ENCODE results near the gene TSPO2. TPM values are rescaled to one million over a fixed set of nuclear protein-coding genes. Genes with fewer than 3 reads are reported as not detected.
A peak's percentile ranks its signal among the peaks of the same experiment; 100 is the strongest.

The TSPO2 gene
- total RNA-seq, 1 donor from 2014 or later = not detected

- DNase-seq = no peak
- ATAC-seq (ENCODE audit: poor library complexity) = no peak
- intact Hi-C loops (cut with DNase I) = no loop called here
Observed at GRCh38 chr6:41022294-41022693, 20.0 kb upstream of the TSPO2 start.

DNA sequence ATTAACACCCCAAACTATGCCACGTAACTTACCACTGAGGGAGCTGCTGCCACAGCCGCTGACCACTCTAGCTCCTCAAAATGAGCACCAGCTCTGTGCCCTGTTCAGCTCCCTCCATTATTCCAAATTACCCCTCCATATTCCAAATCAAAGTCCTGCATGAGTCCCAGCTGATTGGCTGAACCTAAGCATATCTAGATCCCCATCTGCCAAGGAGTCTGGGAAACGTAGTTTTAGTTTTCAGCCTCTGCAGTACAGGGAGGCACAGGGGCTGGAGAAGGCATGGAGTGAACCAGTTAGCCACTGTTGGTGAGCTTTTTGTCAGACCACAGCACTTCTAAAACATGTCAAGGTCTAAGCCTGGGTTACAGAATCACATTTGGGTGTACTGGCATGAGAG is 19.2 kb upstream of the TSPO2 start:
- DNase-seq (no peak), ATAC-seq (ENCODE audit: poor library complexity) (no peak)
- intact Hi-C loops (cut with DNase I) = no loop called here

DNA sequence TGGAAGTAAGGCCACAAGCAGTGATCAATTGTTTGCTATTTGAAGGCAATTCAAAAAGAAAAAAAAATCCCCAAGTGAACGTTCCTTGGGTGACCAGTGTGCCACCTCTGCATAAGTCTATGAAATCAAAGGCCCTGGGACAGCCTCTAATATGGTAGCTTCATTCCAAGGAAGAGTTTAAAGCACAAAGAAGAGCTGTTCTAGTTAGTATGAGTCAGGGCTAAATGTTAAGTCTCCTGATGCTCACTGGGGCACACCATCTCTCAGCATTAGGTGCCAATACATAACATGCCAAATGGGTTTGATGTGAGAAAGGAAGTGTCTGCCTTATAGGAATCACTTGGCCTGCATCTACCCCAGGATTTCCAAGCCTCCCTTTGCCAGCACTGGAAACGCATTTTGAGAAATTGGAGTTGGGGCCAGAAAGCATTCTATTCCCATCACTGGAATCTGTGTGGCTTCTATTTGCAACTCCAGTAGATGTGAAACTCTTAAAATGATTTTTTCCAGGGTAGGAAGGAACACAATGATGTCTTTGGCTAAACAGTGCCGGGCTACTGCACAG is 16.2 kb upstream of the TSPO2 start:
- DNase-seq (no peak), ATAC-seq (ENCODE audit: poor library complexity) (no peak)
- intact Hi-C loops (cut with DNase I) = loop anchor here (5.0 kb wide), 2 partner anchors 41 to 129 kb away; no protein-coding TSS in a partner anchor

GRCh38 chr6:41027241-41027640 is 15.0 kb upstream of the TSPO2 start:
- ATAC-seq (ENCODE audit: poor library complexity) = no peak
- intact Hi-C loops (cut with DNase I) = loop anchor here (5.0 kb wide), 2 partner anchors 40 to 130 kb away; no protein-coding TSS in a partner anchor
- DNase-seq = no peak

DNA sequence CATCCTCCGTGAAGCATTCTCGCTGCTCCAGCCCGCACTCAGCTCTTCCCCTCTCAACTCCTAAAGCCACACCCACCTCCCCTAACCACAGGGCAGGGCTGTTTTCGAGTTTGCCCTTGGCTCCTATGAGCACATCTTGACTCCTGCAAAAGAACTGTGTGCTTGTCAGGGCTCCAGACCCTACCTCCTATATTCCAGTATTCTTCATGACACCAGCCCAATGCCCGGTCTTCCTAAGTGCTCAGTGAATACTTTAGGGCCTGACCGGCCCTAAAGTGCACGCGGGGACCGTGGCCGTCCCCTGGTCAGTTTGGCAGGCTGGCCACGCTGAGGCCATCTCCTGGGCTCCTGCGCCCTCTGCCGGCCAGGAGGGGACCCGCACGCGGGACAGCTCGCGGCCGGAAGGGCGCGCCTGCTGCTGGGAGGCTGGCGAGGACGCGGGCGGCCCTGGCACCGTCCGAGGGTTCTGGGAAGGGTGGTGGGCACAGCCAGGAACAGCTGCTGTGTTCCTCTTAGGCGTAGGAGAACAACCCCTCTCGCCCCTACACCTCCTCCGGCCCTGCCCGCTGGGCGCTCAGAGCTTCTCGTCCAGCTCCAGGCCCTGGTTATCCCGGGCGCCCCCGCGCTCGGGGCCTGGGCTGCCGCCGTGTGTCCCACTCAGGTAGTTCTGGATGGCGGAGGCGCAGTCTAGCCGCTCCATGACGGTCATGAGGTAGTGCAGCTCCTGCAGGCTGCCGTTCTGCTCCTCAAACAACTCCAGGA is 14.3 kb upstream of the TSPO2 start:
- peak; percentile 98 for ATAC-seq (ENCODE audit: poor library complexity)
- DNase-seq = peak; percentile 94
- intact Hi-C loops (cut with DNase I) = loop anchor here (5.0 kb wide), 2 partner anchors 39 to 131 kb away; no protein-coding TSS in a partner anchor

DNA sequence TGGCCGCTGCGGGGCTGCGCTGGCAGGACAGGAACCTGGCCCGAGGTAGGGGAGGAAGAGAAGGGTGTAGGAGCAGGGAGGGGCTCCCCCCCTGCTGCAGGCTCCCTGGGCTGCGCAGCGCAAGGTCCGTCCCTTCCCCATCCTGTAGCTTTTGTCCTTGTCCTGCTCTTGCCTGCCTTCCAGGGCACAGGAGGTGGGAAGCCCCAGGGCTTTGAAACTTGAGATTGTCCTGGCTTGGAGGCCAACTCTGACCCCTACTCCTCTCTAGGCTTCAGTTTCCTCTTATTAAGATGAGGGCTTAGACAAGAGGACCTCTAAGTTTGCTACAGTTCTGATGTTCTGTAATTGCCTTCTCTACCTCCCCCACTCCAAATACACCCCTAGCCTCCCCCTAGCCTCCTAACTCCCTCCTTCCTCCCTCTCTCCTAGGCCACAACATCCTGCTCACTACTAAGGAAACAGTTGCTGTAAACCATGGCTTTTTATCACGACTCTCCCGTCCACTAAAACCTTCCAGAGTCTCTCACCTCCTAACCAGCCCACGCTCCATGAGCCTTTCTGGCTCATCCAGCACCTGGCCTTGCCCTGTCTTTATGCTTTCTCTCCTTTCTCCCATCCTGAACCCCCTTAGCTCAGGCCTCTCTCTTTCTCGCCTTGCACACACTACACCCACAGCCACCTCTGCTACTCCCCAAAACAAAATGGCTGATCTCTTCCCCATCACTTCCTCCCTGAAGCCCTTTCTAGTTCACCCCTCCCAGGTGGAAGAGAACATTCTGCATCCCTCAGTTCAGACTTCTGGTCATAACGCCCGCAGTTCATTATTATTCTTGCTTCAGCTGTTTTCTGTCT is 13.5 kb upstream of the TSPO2 start:
- intact Hi-C loops (cut with DNase I) = loop anchor here (5.0 kb wide), 2 partner anchors 39 to 131 kb away; no protein-coding TSS in a partner anchor
- no peak for DNase-seq
- ATAC-seq (ENCODE audit: poor library complexity) = peak; percentile 70

GRCh38 chr6:41032830-41033229 is 9.4 kb upstream of the TSPO2 start:
- no peak for DNase-seq
- intact Hi-C loops (cut with DNase I) = no loop called here
- ATAC-seq (ENCODE audit: poor library complexity) = no peak

GRCh38 chr6:41033776-41034175 is 8.5 kb upstream of the TSPO2 start:
- ATAC-seq (ENCODE audit: poor library complexity) (no peak), DNase-seq (no peak)
- intact Hi-C loops (cut with DNase I) = no loop called here

DNA sequence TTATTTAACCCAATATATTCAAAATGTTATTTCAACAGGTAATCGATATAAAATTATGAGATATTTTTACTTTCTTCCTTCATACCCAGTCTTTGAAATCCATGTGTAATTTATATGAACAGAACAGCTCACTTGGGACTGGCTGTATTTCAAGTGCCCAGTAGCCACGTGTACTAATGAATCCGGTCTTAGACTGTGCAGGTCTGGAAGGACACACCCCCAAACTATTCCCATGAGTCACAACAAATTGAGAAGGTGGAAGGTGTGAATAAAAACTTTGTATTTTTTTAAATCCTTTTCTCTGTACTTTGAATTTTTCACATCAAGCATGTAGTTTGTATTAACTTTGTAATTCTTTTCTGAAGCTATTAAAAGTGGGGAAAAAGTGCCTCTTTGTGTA is 6.1 kb upstream of the TSPO2 start:
- ATAC-seq (ENCODE audit: poor library complexity) = no peak
- DNase-seq = no peak
- intact Hi-C loops (cut with DNase I) = no loop called here

GRCh38 chr6:41036601-41037000 is 5.7 kb upstream of the TSPO2 start:
- intact Hi-C loops (cut with DNase I) = no loop called here
- no peak for DNase-seq
- ATAC-seq (ENCODE audit: poor library complexity) = no peak

DNA sequence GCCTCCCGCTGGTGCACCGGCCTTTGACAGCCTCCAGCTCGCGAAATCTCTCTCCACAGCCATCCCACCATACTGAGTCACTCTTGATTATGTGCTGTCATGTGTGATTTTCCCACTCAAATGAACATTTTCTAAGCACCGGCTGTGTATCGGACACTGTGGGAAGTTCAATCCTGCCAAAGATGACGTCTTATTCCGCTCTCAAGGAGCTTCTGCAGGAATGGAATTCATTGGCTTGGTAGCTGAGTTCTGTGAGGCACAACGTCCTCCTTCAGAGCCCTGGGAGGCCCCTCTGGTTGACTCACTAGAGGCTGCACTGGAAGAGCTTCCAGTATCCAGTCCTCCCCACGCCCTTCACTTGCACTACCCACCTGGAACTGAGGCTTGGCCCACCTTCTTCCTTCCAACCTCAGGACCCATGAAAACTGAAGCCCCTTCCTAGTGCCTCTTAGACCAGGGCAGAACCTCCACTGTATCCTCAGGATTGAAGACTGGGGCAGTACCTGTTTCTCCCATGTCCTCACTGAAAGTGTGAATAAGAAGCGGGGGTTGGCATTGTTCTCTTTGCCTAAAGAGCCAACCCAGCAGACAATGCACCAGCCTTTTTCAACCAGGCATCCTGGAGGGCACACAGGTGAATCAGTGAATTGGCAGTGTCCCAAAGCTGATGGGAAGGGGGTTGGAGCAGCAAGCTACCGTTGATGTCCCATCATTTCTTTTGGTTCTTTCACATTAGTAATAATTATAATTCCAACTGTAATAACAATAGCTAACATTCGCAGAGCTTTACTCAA is 5.0 kb upstream of the TSPO2 start:
- intact Hi-C loops (cut with DNase I) = no loop called here
- no peak for DNase-seq
- ATAC-seq (ENCODE audit: poor library complexity) = no peak

DNA sequence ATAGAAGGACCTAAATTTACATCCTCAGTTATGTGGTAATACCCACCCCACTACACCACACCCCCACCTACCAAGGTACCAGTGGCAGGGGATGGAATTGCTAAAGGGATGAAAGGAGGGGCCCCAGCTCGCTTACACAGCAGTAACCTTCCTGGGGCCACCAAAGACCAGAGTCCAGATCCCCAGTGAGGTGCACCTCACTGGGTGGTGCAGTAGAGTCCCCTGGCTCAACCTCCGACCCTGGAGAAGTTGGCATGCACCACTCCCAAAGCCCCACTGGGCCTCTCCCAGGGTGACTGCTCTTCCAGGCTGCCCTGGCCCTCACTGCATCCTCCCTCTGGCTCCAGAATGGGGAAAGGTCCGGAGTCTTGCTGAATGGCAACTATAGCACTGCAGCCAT is 4.1 kb upstream of the TSPO2 start:
- intact Hi-C loops (cut with DNase I) = no loop called here
- ATAC-seq (ENCODE audit: poor library complexity) (no peak), DNase-seq (no peak)

GRCh38 chr6:41039060-41039998 is 2.9 kb upstream of the TSPO2 start, which contains the start of gene UNC5CL:
UNC5CL (minus strand) TSS chr6:41039221; CDS start chr6:41035074, 4,147 bp downstream.
- ATAC-seq (ENCODE audit: poor library complexity) = peak; percentile 73
- DNase-seq = peak; percentile 47
- intact Hi-C loops (cut with DNase I) = no loop called here

GRCh38 chr6:41040101-41040939 is 1.9 kb upstream of the TSPO2 start:
- DNase-seq = no peak
- ATAC-seq (ENCODE audit: poor library complexity) = no peak
- intact Hi-C loops (cut with DNase I) = no loop called here

DNA sequence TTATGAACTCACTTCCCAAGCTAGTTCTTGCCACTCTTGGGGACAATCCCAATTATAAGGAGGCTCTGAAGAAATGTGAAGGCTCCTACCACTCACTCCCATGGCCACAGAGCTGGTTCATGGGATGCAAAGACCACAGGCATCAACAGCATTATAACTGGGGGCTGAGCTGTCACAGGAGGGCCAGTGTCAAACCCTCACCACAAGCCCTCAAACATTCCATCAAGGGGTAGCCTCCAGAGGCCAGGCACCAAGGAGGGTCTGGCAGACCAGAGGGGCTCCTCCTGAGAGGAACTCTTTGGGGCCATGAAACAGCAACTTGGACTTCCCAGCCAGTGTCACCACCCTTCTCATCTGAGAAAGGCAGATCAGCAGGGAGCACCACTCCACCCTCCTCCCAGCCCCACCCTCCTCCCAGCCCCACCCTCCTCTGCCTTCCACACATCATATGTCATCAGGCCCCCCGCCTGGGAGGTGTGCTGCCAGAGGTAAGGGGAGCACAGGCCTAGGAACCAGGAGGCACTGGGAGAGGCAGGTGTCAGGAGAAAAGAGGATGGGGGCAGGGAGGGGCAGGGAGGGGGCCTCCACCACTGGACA is 1.2 kb upstream of the TSPO2 start:
- no peak for ATAC-seq (ENCODE audit: poor library complexity)
- no peak for DNase-seq
- intact Hi-C loops (cut with DNase I) = no loop called here

DNA sequence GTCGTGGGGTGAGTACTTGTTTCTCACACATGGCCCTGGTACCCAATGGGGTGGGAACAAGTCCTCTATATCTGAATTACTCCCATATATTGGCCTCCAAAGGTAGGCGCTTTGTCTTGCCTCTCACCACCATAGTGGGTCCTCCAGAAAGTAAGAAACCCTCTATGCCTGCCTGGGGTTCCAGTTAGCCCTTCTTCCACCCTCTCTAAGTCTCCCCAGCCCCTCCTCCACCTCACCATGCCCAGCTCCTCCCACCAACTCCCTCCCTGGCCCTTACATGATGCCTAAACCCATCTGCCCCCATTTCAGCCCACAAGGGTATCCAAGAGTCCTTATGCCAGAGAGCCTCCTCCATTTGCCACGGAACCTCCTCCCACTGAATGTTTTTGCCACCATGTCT is 884 bp downstream of the TSPO2 start:
- intact Hi-C loops (cut with DNase I) = no loop called here
- ATAC-seq (ENCODE audit: poor library complexity) (no peak), DNase-seq (no peak)
